Peyer's patch (tissue), 4 donors: Measurements from ENCODE around the gene DNAJB6.

Experiments used
- CTCF ChIP-seq, 6 experiments: fragments of 450-650 bp in 4 of 6; fragments of 200-600 bp in 2 of 6; sonication (generic) in 1 of 6; IDR thresholded peaks; one replicate each; pipeline ENCODE4 v1.5.1; 2017 to 2019; ENCODE audit warnings: antibody characterized with exemption in 6 of 6, mild to moderate bottlenecking in 3 of 6, moderate library complexity in 1 of 6
- POLR2A ChIP-seq, 2 donors: fragments of 450-650 bp; IDR thresholded peaks; one replicate each; pipeline ENCODE4 v1.5.1; 2017; ENCODE audit warnings: antibody characterized with exemption in 2 of 2, mild to moderate bottlenecking in 2 of 2, moderate library complexity in 2 of 2

GRCh38 chr7:157436763-157437480, 100.1 kb downstream of the DNAJB6 start:
- TF ChIP-seq CTCF (IDR thresholded peaks at IDR 0.05) (no peak), POLR2A (IDR thresholded peaks at IDR 0.05) (no peak)
